ENCODE data around the gene SLC8A3. TPM values are rescaled to one million over a fixed set of nuclear protein-coding genes. Genes with fewer than 3 reads are reported as not detected.

Gene SLC8A3
- total and polyA plus RNA-seq, 2 of the 13 experiments (the other 11 are each of a cell fraction or from before 2014, with no cell fraction given), result 0.01 to 0.02 TPM

DNA sequence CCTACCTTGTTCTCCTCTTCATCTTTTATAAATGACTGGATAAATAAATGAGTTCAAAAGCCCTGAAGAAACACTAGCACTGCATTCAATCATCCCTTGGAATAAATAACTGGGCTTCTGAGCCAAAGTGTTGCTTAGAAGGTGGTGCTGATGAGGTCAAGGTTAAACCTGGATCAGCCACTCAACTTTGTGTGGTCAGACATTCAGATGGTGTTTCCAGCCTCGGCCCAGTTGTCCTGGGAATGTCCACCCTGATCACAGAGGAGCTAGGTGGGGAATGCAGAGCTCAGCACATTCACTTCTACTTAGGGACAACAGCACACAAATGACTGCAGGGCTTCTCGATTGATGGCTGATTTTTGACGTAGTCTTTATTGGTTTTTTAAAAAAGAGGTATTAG lies 88.7 kb downstream of the SLC8A3 start:
- H3K27ac ChIP-seq (ENCODE audit: extremely low read length, insufficient read depth, low read length), result no peak overlapping the region
- no peak for ATAC-seq
- H3K36me3 ChIP-seq (replicated peaks in 1 of 2; ENCODE audit: control insufficient read depth in 1 of 2, insufficient read depth in 2 of 2, low read length in 2 of 2), result no peaks in the 10 kb centered on the region
- H2AFZ ChIP-seq (ENCODE audit: low read length), result no peak overlapping the region
- H3K9me3 ChIP-seq (ENCODE audit: low read length), result no peaks in the 10 kb centered on the region
- no peak overlapping the region for H3K4me3 ChIP-seq (replicated peaks in 1 of 3; ENCODE audit: insufficient read depth in 1 of 3, low read depth in 2 of 3, low read length in 3 of 3)
- FAIRE-seq, result no peak
- H3K27me3 ChIP-seq (ENCODE audit: control insufficient read depth in 1 of 2, insufficient read depth in 2 of 2, low read length in 2 of 2), result no peaks in the 10 kb centered on the region; a peak in 1 of 5 replicates
- no peak for DNase-seq (ENCODE audit: low spot score)
- ChIA-PET POLR2A (no interaction called here), CTCF (ENCODE audit: low intra/inter-chr PET ratio, low total read pairs) (no interaction called here)
- WGBS (ENCODE audit: low lambda C conversion rate), result 27% methylated on average over 3 of the region's 3 CpGs
- in situ Hi-C loops (cut with HindIII; ENCODE audit: extremely low pct_ligation_motif_present, low pct_unique_long_range_greater_than_20kb), result no loop called here
- intact Hi-C loops (cut with micrococcal nuclease; ENCODE audit: unreplicated experiment), result no loop called here
- peaks cover 1% of the 10 kb centered on the region; the same call in 1 of the 2 replicates for H3K4me1 ChIP-seq (ENCODE audit: insufficient read depth, low read length)
- no peak overlapping the region for H3K9ac ChIP-seq (ENCODE audit: insufficient read depth, low read depth, low read length)
- no peaks in the 10 kb centered on the region for H4K20me1 ChIP-seq (ENCODE audit: insufficient read depth, low read length)
- BruUV-seq (replicated peaks), result no TSS peak
- no peak overlapping the region for H3K4me2 ChIP-seq (ENCODE audit: low read depth, low read length)
- no peak for TF ChIP-seq RBM22 (optimal IDR thresholded peaks at IDR 0.05; ENCODE audit: low read length)
- no peak for TF ChIP-seq SMC3 (IDR thresholded peaks at IDR 0.05; ENCODE audit: low read length)
- no peak for TF ChIP-seq FOXP4 (CRISPR knock-in tag; IDR thresholded peaks at IDR 0.05)
- TF ChIP-seq MXD4 (CRISPR knock-in tag; IDR thresholded peaks at IDR 0.05), result no peak
- peak in 1 of 2 experiments; percentile 17; a peak in 1 of 4 replicates for TF ChIP-seq MAFK (conservative IDR thresholded peaks at IDR 0.05 in 1 of 2, IDR thresholded peaks at IDR 0.05 in 1 of 2; ENCODE audit: low read length in 2 of 2)
- TF ChIP-seq TP53 (CRISPR knock-in tag; conservative IDR thresholded peaks at IDR 0.05), result no peak
- TF ChIP-seq TGIF2 (CRISPR knock-in tag; IDR thresholded peaks at IDR 0.05), result no peak
- no peak for TF ChIP-seq MAX (IDR thresholded peaks at IDR 0.05)
- H3K79me2 ChIP-seq (ENCODE audit: insufficient read depth, low read length), result no peaks in the 10 kb centered on the region
